NT2/D1 (cell line): ENCODE measurements around the gene ZNF438.
"Not testable (repeated sequence)": the region's sequence is repeated elsewhere in the genome, so short reads cannot be mapped to it uniquely, and the experiment has no call there.

ENCODE experiments used
- DNase-seq: peaks from one replicate; pipeline ENCODE4 v3.0.0-alpha.2; 2011; ENCODE audit warnings: low read depth, low spot score
- H3K27me3 ChIP-seq: 2 replicates; pipeline ENCODE4 v1.6.0; 2011; ENCODE audit warnings: mild to moderate bottlenecking; ENCODE audit not compliant: insufficient read length, insufficient read depth
- H3K36me3 ChIP-seq: 2 replicates; pipeline ENCODE4 v1.6.1; 2011; ENCODE audit warnings: mild to moderate bottlenecking, low read length, mixed read lengths; ENCODE audit not compliant: insufficient read depth, insufficient read length
- H3K4me1 ChIP-seq: 2 replicates; pipeline ENCODE4 v1.5.1; 2011; ENCODE audit not compliant: insufficient read depth, insufficient read length
- H3K4me3 ChIP-seq: 2 replicates; pipeline ENCODE4 v1.5.1; 2011; ENCODE audit warnings: low read depth; ENCODE audit not compliant: insufficient read length
- H3K9ac ChIP-seq: 2 replicates; pipeline ENCODE4 v1.6.0; 2011; ENCODE audit warnings: low read depth; ENCODE audit not compliant: insufficient read length
- H3K9me3 ChIP-seq: 2 replicates; pipeline ENCODE4 v1.5.1; 2011; ENCODE audit warnings: mild to moderate bottlenecking, low read length; ENCODE audit not compliant: insufficient read depth
- SUZ12 ChIP-seq: IDR thresholded peaks from 2 replicates; pipeline ENCODE4 v1.6.1; 2011; ENCODE audit not compliant: insufficient read length, insufficient read depth; ENCODE audit errors: extremely low read depth
- YY1 ChIP-seq: IDR thresholded peaks from 2 replicates; pipeline ENCODE4 v1.6.1; 2011; ENCODE audit not compliant: insufficient read length, insufficient read depth
- ZNF274 ChIP-seq: IDR thresholded peaks from 2 replicates; pipeline ENCODE4 v1.6.1; 2011; ENCODE audit warnings: mild to moderate bottlenecking, low read depth, low read length

The ZNF438 gene

DNA sequence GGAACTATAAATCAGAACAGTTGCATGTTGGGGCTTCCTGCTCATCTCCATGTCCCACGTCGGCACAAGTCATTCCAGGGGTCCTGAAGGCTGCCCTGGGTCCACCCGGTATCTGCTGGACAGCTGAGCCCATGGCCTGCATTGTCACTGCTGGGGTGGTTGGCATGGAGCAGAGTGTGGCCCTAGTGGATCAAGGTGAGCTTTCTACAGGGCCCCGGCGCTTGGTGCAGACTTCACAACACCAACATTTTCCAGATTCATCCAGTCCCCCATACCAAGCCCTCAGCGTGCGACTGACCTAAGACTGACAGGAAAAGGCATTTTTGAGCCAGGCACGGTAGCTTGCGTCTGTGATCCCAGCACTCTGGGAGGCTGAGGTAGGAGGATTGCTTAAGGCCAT, 226.6 kb downstream of the ZNF438 start:
- Histone ChIP-seq H3K27me3 (no peaks in the 10 kb centered on the region), H3K36me3 (no peaks in the 10 kb centered on the region), H3K9ac (no peak overlapping the region), H3K9me3 (no peaks in the 10 kb centered on the region), H3K4me3 (no peak overlapping the region), H3K4me1 (no peaks in the 10 kb centered on the region)
- no peak for DNase-seq
- TF ChIP-seq ZNF274 (no peak), YY1 (no peak), SUZ12 (no peak)

DNA sequence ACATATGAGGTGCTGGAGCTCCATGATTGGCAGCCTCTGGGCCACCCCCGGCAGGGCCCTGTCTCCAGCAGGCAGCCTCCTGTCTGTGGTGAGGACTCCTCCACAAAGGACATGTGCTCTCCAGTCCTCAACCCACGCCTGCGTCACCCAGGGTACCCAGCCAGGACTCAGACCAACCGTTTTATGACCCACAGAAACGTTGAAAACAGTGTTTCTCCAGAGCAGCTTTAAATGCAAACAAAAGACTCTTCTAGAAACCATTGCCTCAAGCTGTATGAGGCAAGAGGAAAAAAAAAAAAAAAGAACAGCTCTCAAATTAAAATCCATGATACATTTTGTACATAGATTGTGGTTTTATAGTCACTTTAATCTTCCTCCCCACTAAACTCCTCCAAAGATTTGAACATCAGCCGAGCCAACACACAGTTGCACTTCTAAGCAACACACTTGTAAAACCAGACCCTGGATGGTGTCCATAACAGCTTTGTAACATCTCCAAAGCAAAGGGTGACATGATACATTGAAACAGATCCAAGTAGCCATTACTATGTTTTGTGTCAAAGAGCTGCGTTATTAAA, 227.1 kb downstream of the ZNF438 start:
- no peak for TF ChIP-seq SUZ12
- no peaks in the 10 kb centered on the region for H3K4me1 ChIP-seq
- no peaks in the 10 kb centered on the region for H3K36me3 ChIP-seq
- no peak overlapping the region for H3K4me3 ChIP-seq
- no peak overlapping the region for H3K9ac ChIP-seq
- no peak for DNase-seq
- H3K9me3 ChIP-seq = no peaks in the 10 kb centered on the region
- no peaks in the 10 kb centered on the region for H3K27me3 ChIP-seq

DNA sequence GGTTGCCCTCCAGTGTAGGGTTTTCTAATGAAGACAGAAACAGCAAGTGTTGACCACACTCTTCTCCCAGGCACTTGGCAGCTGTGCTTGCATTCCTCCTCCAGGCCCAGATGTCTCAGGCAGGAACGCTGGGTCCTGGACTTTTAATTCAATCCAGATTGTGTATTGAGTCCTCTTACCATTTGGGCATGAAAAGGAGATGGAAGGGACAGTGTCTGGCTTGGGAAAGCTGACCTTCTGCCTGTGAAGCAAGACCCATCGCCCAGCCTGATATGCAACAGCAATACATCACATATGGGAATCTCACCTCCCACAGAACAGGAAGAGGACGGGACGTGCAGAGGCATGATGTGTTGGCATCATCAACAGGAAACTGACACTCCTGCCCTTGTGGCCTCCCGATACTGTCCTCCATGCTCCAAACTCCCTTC, 227.8 kb downstream of the ZNF438 start:
- Histone ChIP-seq H3K4me3 (no peak overlapping the region), H3K27me3 (no peaks in the 10 kb centered on the region), H3K9me3 (no peaks in the 10 kb centered on the region), H3K4me1 (no peaks in the 10 kb centered on the region), H3K9ac (no peak overlapping the region), H3K36me3 (no peaks in the 10 kb centered on the region)
- no peak for DNase-seq
- TF ChIP-seq YY1 = no peak
- TF ChIP-seq SUZ12 = no peak
- TF ChIP-seq ZNF274 = no peak

DNA sequence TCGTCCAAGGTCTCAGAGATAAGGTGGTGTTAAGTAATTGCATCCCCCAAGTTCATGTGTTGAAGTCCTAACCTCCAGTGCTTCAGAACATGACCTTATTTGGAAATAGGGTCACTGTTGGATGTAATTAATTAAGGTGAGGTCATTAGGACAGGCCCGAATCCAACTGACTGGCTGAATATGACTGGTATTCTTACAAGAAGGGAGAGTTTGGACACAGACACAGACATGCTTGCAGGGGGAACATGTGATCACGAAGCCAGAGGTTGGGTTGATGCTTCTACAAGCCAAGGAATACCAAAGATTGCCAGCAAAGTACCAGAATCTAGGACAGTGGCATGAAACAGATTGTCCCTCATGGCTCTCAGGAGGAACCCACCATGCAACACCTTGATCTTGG, 228.6 kb downstream of the ZNF438 start:
- Histone ChIP-seq H3K9me3 (no peaks in the 10 kb centered on the region), H3K36me3 (no peaks in the 10 kb centered on the region), H3K27me3 (no peaks in the 10 kb centered on the region), H3K9ac (no peak overlapping the region), H3K4me1 (no peaks in the 10 kb centered on the region), H3K4me3 (no peak overlapping the region)
- no peak for TF ChIP-seq SUZ12
- no peak for DNase-seq

DNA sequence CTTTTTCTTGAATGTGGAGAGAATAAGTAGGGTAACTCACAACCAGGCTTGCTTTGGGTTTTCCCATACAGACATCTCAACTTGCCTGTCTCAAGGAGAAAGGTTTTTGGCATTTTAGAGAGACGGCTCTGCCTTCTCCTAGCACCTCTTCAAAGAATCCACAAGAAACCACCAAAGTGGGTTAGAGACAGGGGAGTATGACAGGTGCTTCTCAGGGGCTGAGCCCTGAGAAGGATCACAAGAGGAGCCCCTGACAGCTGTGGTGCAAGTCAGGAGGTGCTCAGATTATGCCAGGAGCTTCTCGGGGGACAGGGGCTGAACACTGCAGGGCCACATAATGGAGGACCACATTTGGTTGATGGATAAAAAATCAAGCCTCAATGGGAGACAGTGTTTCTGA, 231.3 kb downstream of the ZNF438 start:
- Histone ChIP-seq H3K27me3 (no peaks in the 10 kb centered on the region), H3K4me3 (no peak overlapping the region)
- no peak for TF ChIP-seq YY1
- TF ChIP-seq ZNF274 = no peak
- TF ChIP-seq SUZ12 = no peak

DNA sequence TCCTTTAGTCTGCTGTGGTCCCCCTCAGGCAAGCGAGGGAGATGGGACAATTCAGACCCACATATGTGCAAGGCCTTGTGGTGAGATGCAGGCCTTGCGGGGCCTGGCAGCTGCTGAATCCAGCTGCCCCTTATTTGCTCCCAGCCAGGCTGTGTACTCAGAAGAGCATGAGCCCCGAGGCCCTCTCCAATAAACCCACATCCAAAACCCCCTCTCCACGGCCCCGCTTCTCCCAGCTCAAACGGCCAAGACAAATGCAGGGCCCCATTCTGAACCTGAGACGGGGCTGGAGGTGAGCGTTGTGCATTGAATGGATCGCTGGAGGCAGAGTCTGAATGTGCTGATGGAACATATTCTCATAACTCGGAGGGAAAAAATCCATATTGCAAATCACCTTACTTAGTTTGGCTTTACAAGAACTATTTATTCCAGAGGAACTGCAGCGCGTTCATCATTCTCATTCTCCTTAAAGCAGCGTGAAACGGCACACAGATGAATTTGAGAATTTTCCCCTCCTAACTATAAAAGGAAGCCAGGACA, 232.9 kb downstream of the ZNF438 start:
- Histone ChIP-seq H3K4me3 (no peak overlapping the region), H3K27me3 (no peaks in the 10 kb centered on the region), H3K36me3 (no peaks in the 10 kb centered on the region), H3K9ac (no peak overlapping the region), H3K9me3 (no peaks in the 10 kb centered on the region), H3K4me1 (no peaks in the 10 kb centered on the region)
- TF ChIP-seq YY1 (no peak), ZNF274 (no peak), SUZ12 (no peak)
- no peak for DNase-seq

More for the DNA sequence above, 231.3 kb downstream of the ZNF438 start:
- Histone ChIP-seq H3K9me3 (no peaks in the 10 kb centered on the region), H3K4me1 (no peaks in the 10 kb centered on the region), H3K9ac (no peak overlapping the region), H3K36me3 (no peaks in the 10 kb centered on the region)
- DNase-seq = no peak

DNA sequence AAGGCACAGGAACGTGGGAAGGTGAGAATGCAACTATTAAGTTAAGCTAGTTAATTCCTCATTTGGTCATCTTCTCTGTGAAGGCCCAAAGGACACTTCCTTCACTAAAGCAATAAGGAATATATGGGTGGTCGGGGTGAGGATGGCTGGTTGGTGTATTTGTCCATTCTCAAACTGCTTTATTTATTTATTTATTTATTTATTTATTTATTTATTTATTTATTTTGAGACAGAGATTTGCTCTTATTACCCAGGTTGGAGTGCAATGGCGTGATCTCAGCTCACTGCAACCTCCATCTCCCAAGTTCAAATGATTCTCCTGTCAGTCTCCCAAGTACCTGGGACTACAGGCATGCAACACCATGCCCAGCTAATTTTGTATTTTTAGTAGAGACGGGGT, 236.6 kb downstream of the ZNF438 start:
- H3K9ac ChIP-seq, H3K9me3 ChIP-seq, DNase-seq, H3K27me3 ChIP-seq, H3K36me3 ChIP-seq, H3K4me1 ChIP-seq, H3K4me3 ChIP-seq: not testable (repeated sequence)
